Measurements from ENCODE around the gene GOLGA8S.
"Not testable (repeated sequence)": the region's sequence is repeated elsewhere in the genome, so short reads cannot be mapped to it uniquely, and the experiment has no call there.

Gene GOLGA8S

GRCh38 chr15:23354448-23354847 is at the start of gene GOLGA8S:
TSS of gene GOLGA8S (plus strand) at chr15:23354748. CDS start at chr15:23354810, 62 bp downstream.
- not testable (repeated sequence) for DNase-seq

- DNase-seq, result peak; percentile 1
Measured at GRCh38 chr15:23304805-23305204, 49.7 kb upstream of the GOLGA8S start.

- not testable (repeated sequence) for DNase-seq
Measured at GRCh38 chr15:23305921-23306320, 48.6 kb upstream of the GOLGA8S start.

GRCh38 chr15:23311233-23311632 is 43.3 kb upstream of the GOLGA8S start:
- not testable (repeated sequence) for DNase-seq

GRCh38 chr15:23334096-23334495 is 20.5 kb upstream of the GOLGA8S start, which contains the start of gene GOLGA6L26:
TSS of gene GOLGA6L26 (minus strand) at chr15:23334196. CDS start at chr15:23334135, 61 bp downstream.
- not testable (repeated sequence) for DNase-seq

- not testable (repeated sequence) for DNase-seq
Measured at GRCh38 chr15:23362622-23363021, 8.1 kb downstream of the GOLGA8S start.

- DNase-seq, result not testable (repeated sequence)
Measured at GRCh38 chr15:23364261-23364660, 9.7 kb downstream of the GOLGA8S start.

GRCh38 chr15:23370578-23370977 is 16.0 kb downstream of the GOLGA8S start:
- DNase-seq, result no peak

- not testable (repeated sequence) for DNase-seq
Measured at GRCh38 chr15:23371134-23371533, 16.6 kb downstream of the GOLGA8S start.

- DNase-seq, result not testable (repeated sequence)
Measured at GRCh38 chr15:23371868-23372267, 17.3 kb downstream of the GOLGA8S start.

- DNase-seq, result no peak
Measured at GRCh38 chr15:23372284-23372683, 17.7 kb downstream of the GOLGA8S start.

GRCh38 chr15:23372891-23373600 is 18.5 kb downstream of the GOLGA8S start:
- not testable (repeated sequence) for DNase-seq

GRCh38 chr15:23374226-23374625 is 19.7 kb downstream of the GOLGA8S start:
- DNase-seq, result not testable (repeated sequence)

- DNase-seq, result not testable (repeated sequence)
Measured at GRCh38 chr15:23378946-23379345, 24.4 kb downstream of the GOLGA8S start.

GRCh38 chr15:23380700-23381099 is 26.2 kb downstream of the GOLGA8S start:
- not testable (repeated sequence) for DNase-seq

- not testable (repeated sequence) for DNase-seq
Measured at GRCh38 chr15:23381192-23381591, 26.6 kb downstream of the GOLGA8S start.

GRCh38 chr15:23384371-23384770 is 29.8 kb downstream of the GOLGA8S start:
- no peak for DNase-seq

- DNase-seq, result no peak
Measured at GRCh38 chr15:23385886-23386430, 31.4 kb downstream of the GOLGA8S start.

- no peak for DNase-seq
Measured at GRCh38 chr15:23387621-23388190, 33.2 kb downstream of the GOLGA8S start.

GRCh38 chr15:23395030-23395692 is 40.6 kb downstream of the GOLGA8S start:
- no peak for DNase-seq

GRCh38 chr15:23395832-23396231 is 41.3 kb downstream of the GOLGA8S start:
- no peak for DNase-seq

GRCh38 chr15:23397779-23398178 is 43.2 kb downstream of the GOLGA8S start:
- DNase-seq, result no peak

- DNase-seq, result not testable (repeated sequence)
Measured at GRCh38 chr15:23398357-23398756, 43.8 kb downstream of the GOLGA8S start.
